GM19452 (cell line): Measurements from ENCODE around the gene HSPA4.

Source experiments
- ATAC-seq: cut with Tn5 transposase; IDR thresholded peaks from one replicate; pipeline ENCODE4 v1.9.1; 2021; ENCODE audit not compliant: unreplicated experiment

Gene HSPA4

DNA sequence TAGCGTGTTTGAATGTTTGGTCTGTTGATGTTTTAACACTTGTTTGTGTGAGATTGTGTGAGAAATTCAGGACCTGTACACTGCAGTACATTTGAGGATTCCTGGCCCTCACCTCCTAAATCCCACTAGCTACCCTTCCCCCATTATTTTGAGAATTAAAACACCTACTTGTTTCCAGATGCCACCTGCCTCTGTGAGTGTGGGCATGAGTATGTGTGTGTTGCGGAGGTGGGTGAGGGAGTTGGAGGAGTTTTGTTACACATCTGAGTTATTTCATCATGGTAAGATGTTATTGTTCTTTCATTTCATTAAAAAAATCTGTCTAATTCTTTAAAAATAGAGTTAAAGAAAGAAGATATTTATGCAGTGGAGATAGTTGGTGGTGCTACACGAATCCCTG, 36.3 kb downstream of the HSPA4 start:
- ATAC-seq = no peak

DNA sequence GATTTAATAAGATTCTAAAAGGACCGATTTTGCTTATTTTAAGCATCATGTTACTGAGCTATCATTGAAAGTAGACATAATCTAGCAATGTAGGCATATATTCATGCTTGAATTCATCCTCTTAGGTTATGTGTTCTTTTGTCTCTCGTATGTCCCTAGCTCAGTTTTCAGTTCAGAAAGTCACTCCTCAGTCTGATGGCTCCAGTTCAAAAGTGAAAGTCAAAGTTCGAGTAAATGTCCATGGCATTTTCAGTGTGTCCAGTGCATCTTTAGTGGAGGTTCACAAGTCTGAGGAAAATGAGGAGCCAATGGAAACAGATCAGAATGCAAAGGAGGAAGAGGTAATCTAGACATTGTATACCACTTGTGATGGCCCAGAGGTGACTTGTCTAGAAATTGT, 39.2 kb downstream of the HSPA4 start:
- ATAC-seq = no peak

DNA sequence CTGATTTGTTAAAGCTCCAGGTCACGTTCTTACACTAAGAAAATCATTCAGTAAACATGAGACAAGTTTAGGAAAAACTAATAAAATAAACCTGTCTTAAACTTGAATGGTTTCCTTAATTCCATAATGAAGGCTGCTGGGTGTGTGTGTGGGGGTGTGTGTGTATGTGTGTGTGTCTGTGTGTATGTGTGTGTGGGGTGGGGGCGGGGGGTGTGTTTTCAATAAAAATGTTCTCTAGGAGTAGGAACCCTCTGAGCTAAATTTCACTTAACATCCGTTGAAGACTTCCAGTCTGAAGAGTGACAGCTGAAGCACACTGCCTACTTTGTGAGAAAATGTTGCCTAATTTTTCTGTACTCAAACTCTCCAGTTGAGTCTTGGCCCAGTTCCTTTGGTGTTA, 54.5 kb downstream of the HSPA4 start:
- ATAC-seq = no peak

DNA sequence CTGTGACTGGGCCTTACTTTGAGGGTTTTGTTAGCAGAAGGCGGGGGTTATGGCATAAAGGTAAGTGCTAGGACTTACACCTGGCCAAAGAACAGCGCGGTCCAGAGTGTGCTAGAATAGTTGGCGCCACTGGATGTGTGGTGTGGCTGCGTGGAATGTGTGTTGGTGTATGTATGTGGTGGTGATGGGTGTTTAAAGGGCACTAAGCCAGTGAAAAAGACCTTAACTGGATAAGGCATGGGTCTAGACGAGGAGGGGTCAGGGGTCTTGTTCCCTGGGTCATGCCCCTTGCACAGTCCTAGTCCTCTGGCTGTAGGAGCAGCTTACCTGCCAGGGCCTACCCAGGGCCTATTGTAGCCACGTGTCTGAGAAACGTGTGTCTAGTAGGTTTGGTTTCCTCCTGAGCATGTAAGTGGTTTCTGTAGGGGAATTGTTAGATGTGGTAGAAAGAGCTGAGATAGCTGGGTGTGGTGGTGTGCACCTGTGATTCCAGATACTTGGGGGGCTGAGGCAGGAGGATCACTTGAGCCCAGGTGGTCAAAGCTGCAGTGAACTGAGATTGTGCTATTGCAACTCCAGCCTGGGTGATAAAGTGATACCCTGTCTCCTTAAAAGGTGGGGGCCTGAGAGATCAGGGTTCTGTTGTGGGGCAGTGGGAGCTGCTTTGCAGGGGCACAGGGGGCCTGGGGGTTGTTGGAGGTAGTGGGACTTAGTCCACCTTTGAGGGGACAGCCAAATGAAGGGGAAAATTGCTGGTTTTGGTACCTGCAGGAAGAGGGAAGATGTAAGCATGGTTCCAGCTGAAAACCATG, 55.2 kb downstream of the HSPA4 start:
- no peak for ATAC-seq

DNA sequence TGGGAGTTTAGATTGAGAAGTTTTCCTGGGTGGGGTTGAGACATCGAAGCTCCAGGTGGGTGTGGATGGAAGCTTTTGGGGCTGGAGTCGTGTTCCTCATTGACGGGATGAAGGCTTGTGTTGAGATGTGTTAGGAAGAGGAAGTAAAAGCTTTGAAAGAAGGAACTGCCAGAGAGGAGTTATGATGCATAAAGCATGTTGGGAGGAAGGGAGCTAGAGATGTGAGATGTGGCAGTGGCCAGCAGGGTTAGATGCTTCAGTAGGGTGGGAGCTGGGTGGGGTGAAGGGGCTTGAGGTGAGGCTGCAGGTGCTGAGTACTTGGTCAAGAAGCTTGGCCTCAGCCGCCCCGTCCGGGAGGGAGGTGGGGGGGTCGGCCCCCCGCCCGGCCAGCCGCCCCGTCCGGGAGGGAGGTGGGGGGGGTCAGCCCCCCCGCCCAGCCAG, 56.7 kb downstream of the HSPA4 start:
- no peak for ATAC-seq

GRCh38 chr5:133109655-133110483, 58.1 kb downstream of the HSPA4 start:
- no peak for ATAC-seq

GRCh38 chr5:133110709-133111108, 58.9 kb downstream of the HSPA4 start:
- ATAC-seq = no peak

DNA sequence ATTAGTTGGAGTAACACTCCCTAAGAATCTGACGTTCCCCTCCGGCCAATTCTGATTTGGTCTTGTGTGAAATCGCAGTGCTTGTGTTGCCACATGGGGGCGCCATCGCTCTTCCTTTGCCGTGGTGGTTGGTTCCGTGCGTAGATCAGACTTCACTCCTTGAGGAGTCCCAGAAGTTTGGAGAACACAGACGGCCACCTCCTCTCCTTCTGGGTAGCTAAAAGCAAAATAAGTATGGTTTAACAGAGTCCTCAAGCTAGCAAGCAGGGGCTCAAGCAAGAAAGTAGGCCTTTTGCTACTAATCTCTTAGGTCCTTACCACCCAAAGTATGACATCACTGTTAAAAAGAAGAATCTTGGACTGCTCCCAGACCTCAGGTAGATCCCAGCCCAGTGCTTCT, 59.5 kb downstream of the HSPA4 start:
- ATAC-seq = no peak

DNA sequence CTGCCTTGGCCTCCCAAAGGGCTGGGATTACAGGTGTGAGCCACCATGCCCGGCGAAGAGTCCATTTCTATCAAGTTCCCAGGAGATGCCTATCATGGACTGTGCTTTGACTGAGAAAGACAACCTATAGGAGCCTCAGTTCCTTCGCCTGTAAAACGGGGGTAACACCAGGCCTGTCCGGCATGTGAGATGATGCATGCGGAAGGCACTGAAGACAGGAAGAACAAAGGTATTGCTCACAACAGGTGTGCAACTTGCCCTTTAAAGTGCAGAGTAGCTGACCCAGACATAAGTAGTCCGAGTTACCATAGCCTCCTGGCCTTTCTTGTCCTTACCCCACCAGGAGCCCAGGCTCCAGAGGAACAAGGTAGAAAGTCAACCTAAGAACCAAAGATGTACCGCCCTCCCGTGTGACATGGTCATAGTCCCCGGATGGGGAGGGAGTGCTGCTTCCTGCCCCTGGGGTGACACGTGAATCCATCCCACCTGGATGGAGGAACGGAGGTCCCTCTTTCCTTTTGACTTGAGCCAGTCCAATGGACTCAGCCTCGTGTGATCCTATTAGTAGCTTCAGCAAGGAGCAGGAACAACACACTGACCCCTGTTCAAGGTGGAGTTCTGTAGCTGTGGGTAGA, 60.3 kb downstream of the HSPA4 start:
- no peak for ATAC-seq

DNA sequence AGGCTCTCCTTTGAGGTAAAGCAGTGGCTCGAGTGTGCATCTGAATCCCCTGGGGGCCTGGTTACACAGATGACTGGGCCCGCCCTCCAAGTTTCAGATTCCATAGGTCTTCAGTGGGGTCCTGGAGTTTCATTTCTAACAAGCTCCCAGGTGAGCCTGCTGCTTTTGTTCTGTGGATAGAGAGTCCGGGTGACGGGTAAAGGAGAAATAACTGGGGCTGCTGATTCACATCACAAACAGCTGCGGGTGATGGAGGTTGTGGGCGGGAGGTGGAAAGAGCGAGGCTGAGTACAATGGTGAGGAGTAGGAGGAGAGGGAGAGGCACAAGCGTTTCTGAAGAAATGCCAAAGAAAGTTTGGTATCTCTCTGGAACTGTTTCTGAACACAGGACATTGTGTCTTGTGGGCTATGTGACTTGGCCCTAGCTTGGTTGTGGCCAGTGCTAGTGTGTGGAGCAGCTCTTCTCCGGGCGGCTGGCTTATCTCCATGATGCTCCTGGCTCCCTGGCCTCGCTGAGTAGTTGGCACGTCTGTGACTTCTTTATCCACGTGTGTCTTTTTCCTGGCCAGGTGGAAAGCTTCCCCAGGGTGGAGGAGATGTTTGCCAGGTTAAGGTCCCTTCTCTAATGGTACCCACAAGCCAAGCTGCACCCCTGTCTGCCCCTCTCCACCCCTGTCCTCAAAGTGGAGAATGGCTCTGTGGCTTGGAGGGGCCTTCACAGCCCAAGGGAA, 61.7 kb downstream of the HSPA4 start:
- no peak for ATAC-seq

DNA sequence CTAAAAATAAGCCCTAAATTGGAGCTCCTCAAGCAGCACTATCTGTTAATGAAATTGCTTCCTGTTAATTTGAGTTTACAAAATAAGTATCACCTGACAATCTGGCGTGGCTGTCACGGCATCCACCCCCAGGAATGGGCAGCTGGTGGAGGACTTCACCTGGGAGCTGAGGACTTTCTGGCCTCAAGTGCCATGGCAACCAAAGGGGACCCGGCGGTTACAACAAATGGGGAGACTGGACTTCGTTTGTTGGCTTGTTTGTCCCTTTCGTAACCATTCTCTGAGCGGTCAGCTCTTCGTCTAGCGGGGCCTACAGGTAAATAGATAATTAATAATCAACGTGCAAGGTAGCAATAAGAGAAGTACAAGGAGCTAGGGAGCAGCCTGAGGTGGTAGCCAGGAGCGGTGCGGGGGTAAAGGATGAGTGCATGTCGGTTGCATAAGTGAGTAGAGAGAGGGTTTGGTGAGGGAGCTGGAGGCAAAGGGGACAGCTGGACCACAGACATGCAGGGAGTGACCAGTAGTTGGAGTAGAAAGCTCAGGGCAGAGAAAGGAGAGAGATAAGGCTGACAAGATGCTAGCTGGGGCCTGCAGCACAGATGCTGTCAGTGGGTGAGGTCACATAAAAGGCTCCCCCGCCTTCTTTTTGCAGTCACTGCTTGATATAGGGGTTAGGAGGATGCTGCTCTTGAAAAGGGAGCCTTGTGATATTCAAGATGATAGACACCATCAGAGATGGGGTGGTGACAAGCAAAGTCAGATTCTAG, 62.5 kb downstream of the HSPA4 start:
- ATAC-seq = no peak

DNA sequence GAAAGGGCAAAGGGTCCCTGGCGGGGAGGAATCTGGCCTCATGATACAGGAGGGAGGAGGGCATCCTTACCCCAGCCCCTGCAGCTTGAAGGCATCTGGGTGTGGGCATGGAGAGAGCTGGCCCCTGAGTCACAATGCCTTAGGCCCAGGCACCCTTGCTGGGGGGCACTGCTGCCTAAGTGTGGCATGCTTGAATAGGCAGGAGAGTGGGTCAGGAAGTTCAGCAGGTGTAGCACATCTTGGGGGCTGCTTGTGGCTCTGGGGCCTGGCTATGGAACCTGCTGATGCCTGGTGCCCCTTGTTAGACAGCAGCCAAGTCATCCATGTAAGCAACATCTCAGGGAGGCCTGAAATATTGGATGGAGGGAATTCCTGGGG, 63.1 kb downstream of the HSPA4 start:
- ATAC-seq = no peak

DNA sequence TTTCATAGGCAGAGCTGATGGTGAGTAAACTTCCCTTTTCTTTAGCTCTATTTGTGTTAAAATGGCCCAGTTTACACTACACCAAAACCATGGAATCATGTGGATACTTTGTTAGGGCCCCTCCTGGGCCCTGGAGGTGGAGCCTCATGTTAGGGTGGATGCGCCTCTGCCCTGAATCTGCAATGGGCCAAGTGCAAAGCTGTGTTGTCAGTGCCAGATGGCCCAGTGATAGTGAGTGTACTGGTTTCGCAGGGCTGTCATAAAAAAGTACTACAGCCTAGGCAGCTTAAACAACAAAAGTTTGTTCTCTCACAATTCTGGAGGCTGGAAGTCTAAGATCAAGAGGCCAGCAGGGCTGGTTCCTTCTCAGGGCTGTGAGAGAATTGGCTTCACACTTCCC, 64.8 kb downstream of the HSPA4 start:
- no peak for ATAC-seq

- ATAC-seq = no peak
These were observed 65.5 kb downstream of the HSPA4 start for GRCh38 chr5:133117166-133117911.

GRCh38 chr5:133117912-133118445, 66.2 kb downstream of the HSPA4 start:
- no peak for ATAC-seq

GRCh38 chr5:133118741-133119140, 66.9 kb downstream of the HSPA4 start:
- no peak for ATAC-seq

GRCh38 chr5:133119233-133119711, 67.5 kb downstream of the HSPA4 start:
- no peak for ATAC-seq

- ATAC-seq = no peak
These were observed 68.4 kb downstream of the HSPA4 start for GRCh38 chr5:133120156-133120750.

- no peak for ATAC-seq
These were observed 69.3 kb downstream of the HSPA4 start for GRCh38 chr5:133121080-133121479.
